HEK293 (cell line): ENCODE measurements around the gene ZNF521.

Experiments used
- CTCF ChIA-PET: fragments of 350-600 bp; formaldehyde crosslinking; extraction: SDS; loops from one replicate; lab custom pipeline; 2021; ENCODE audit warnings: antibody characterized with exemption; lab: Yijun Ruan, JAX
- POLR2A ChIA-PET: fragments of 300-600 bp; formaldehyde crosslinking; extraction: SDS; loops from one replicate; lab custom pipeline; 2020; ENCODE audit warnings: antibody characterized with exemption, inconsistent platforms; lab: Yijun Ruan, JAX
- H3K27ac ChIP-seq: fragments of 200-500 bp; sonication (Bioruptor generic); 2 replicates; pipeline ENCODE4 v1.5.1; 2014; ENCODE audit warnings: low read depth, low read length, control low read depth, inconsistent platforms; ENCODE audit errors: extremely low read depth
- H3K36me3 ChIP-seq, 2 experiments: fragments of 200-500 bp in 1 of 2; sonication (Bioruptor generic) in 1 of 2; 1 replicate in 1 of 2; 2 replicates in 1 of 2; pipeline ENCODE4 v1.5.1; 2014 to 2017; ENCODE audit warnings: inconsistent platforms in 2 of 2, low read length in 2 of 2; ENCODE audit not compliant: control insufficient read depth in 2 of 2, insufficient read depth in 1 of 2
- H3K4me1 ChIP-seq: fragments of 200-500 bp; sonication (Bioruptor generic); 2 replicates; pipeline ENCODE4 v1.5.1; 2014; ENCODE audit warnings: mild to moderate bottlenecking, low read length, inconsistent platforms; ENCODE audit not compliant: control insufficient read depth, insufficient read depth
- H3K4me3 ChIP-seq: 2 replicates; pipeline ENCODE4 v1.5.1; 2011; ENCODE audit warnings: low read depth, mild to moderate bottlenecking, control low read depth, low read length, moderate library complexity
- H3K9me3 ChIP-seq: fragments of 200-500 bp; sonication (Bioruptor generic); 2 replicates; pipeline ENCODE4 v1.5.1; 2014; ENCODE audit warnings: low read depth, low read length, inconsistent platforms; ENCODE audit not compliant: control insufficient read depth, insufficient read depth
- GLIS2 ChIP-seq: fragments of 450-650 bp; formaldehyde crosslinking; IDR thresholded peaks from 2 replicates; pipeline ENCODE4 v1.5.1; 2016; ENCODE audit warnings: missing biosample characterization, missing genetic modification characterization
- HOXA7 ChIP-seq: sonication (generic); formaldehyde crosslinking; IDR thresholded peaks from 2 replicates; pipeline ENCODE4 v1.8.1; 2022; ENCODE audit warnings: missing genetic modification reagents, borderline replicate concordance
- KLF8 ChIP-seq: fragments of 450-650 bp; formaldehyde crosslinking; IDR thresholded peaks from 2 replicates; pipeline ENCODE4 v1.5.1; 2016; ENCODE audit warnings: missing biosample characterization, missing genetic modification characterization
- YY2 ChIP-seq: fragments of 450-650 bp; formaldehyde crosslinking; IDR thresholded peaks from 2 replicates; pipeline ENCODE4 v1.5.1; 2016; ENCODE audit warnings: missing biosample characterization, missing genetic modification characterization
- ZFP3 ChIP-seq: fragments of 450-650 bp; formaldehyde crosslinking; IDR thresholded peaks from 2 replicates; pipeline ENCODE4 v1.5.1; 2016; ENCODE audit warnings: low read depth, missing biosample characterization, missing genetic modification characterization
- ZNF10 ChIP-seq: fragments of 450-650 bp; formaldehyde crosslinking; IDR thresholded peaks from 2 replicates; pipeline ENCODE4 v1.5.1; 2017; ENCODE audit warnings: missing biosample characterization, missing genetic modification characterization
- ZNF239 ChIP-seq: fragments of 450-650 bp; formaldehyde crosslinking; IDR thresholded peaks from 2 replicates; pipeline ENCODE4 v1.5.1; 2016; ENCODE audit warnings: missing biosample characterization, missing genetic modification characterization
- ZNF292 ChIP-seq: fragments of 450-650 bp; formaldehyde crosslinking; IDR thresholded peaks from 2 replicates; pipeline ENCODE4 v1.5.1; 2016; ENCODE audit warnings: low read depth, missing biosample characterization, missing genetic modification characterization, borderline replicate concordance
- ZNF324 ChIP-seq: fragments of 450-650 bp; formaldehyde crosslinking; IDR thresholded peaks from 2 replicates; pipeline ENCODE4 v1.5.1; 2016; ENCODE audit warnings: missing biosample characterization, missing genetic modification characterization
- ZNF354C ChIP-seq: fragments of 450-650 bp; formaldehyde crosslinking; IDR thresholded peaks from 2 replicates; pipeline ENCODE4 v1.5.1; 2016; ENCODE audit warnings: missing biosample characterization, missing genetic modification characterization, low read depth, borderline replicate concordance
- ZNF600 ChIP-seq: fragments of 450-650 bp; formaldehyde crosslinking; IDR thresholded peaks from 2 replicates; pipeline ENCODE4 v1.5.1; 2016; ENCODE audit warnings: missing biosample characterization, missing genetic modification characterization
- ZNF654 ChIP-seq: fragments of 450-650 bp; formaldehyde crosslinking; IDR thresholded peaks from 2 replicates; pipeline ENCODE4 v1.5.1; 2016; ENCODE audit warnings: low read depth, missing biosample characterization, missing genetic modification characterization
- ZNF791 ChIP-seq: fragments of 450-650 bp; formaldehyde crosslinking; IDR thresholded peaks from 2 replicates; pipeline ENCODE4 v1.5.1; 2016; ENCODE audit warnings: missing biosample characterization, missing genetic modification characterization
- ZXDB ChIP-seq: fragments of 450-650 bp; formaldehyde crosslinking; IDR thresholded peaks from 2 replicates; pipeline ENCODE4 v1.5.1; 2016; ENCODE audit warnings: missing biosample characterization, missing genetic modification characterization
- TF ChIP-seq, protein P1 (sequence below): fragments of 450-650 bp; formaldehyde crosslinking; IDR thresholded peaks from 2 replicates; pipeline ENCODE4 v1.5.1; 2016; ENCODE audit warnings: missing biosample characterization, missing genetic modification characterization
- TF ChIP-seq, protein P2 (sequence below): fragments of 450-650 bp; formaldehyde crosslinking; IDR thresholded peaks from 2 replicates; pipeline ENCODE4 v1.5.1; 2016; ENCODE audit warnings: missing biosample characterization, missing genetic modification characterization
- TF ChIP-seq, protein P3 (sequence below): fragments of 450-650 bp; formaldehyde crosslinking; IDR thresholded peaks from 2 replicates; pipeline ENCODE4 v1.5.1; 2017; ENCODE audit warnings: missing biosample characterization, missing genetic modification characterization
- TF ChIP-seq, protein P4 (sequence below): fragments of 450-650 bp; formaldehyde crosslinking; IDR thresholded peaks from 2 replicates; pipeline ENCODE4 v1.5.0; 2017; ENCODE audit warnings: missing biosample characterization, missing genetic modification characterization, borderline replicate concordance
- TF ChIP-seq, protein P5 (sequence below): fragments of 450-650 bp; formaldehyde crosslinking; IDR thresholded peaks from 2 replicates; pipeline ENCODE4 v1.5.1; 2016; ENCODE audit warnings: missing biosample characterization, missing genetic modification characterization

Gene ZNF521

DNA sequence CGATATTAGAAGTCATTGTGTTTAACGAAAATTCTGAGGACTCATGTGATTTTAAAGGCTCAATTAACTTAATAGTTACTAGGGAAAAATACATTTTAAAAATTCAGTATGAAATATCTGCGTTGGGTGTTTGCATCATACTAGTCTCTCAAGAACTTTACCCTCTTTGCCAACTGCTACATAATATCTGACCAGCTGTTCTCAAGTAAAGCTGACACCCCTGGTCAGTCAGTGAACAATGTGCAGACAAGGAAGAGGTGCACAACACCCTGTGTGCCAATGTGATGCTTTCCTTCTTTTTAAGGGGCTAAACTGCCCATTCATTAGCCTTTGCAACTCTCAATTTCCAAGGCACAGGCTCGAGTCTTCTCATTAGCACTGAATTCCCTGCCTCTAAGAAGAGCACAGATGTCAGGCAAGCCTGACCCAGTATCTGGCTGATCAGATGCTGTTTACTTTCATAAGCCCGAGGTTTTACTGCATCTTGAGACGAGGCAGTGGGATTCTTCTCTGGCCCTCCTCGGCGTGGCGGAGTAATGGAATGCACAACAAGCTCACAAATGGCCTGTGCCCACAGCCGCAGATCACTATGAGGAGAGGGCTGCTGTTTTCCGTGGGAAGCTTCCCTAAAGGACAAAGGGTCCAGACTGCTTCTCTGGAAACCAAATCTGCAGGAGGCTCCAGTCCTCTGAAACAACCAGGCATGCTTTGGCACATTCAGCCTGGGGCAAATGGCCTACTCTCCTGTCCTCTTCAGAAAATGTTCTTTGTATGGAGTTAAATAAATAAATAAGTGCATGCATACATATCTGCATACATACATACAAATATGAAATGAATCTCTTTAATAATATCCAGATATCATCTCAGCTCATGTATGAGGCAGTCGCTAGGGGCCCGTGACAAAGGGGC, 240.3 kb downstream of the ZNF521 start:
- no peaks in the 10 kb centered on the region for H3K9me3 ChIP-seq

More for the DNA sequence above, 240.3 kb downstream of the ZNF521 start:
- Histone ChIP-seq H3K4me1 (no peaks in the 10 kb centered on the region; the same call in 1 of the 2 replicates), H3K4me3 (no peak overlapping the region), H3K27ac (no peak overlapping the region), H3K36me3 (no peaks in the 10 kb centered on the region)
- TF ChIP-seq, protein P1, sequence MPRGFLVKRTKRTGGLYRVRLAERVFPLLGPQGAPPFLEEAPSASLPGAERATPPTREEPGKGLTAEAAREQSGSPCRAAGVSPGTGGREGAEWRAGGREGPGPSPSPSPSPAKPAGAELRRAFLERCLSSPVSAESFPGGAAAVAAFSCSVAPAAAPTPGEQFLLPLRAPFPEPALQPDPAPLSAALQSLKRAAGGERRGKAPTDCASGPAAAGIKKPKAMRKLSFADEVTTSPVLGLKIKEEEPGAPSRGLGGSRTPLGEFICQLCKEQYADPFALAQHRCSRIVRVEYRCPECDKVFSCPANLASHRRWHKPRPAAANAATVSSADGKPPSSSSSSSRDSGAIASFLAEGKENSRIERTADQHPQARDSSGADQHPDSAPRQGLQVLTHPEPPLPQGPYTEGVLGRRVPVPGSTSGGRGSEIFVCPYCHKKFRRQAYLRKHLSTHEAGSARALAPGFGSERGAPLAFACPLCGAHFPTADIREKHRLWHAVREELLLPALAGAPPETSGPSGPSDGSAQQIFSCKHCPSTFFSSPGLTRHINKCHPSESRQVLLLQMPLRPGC (tag by site-specific recombination), result no peak
- TF ChIP-seq ZNF239 (tag by site-specific recombination) (no peak), ZNF354C (tag by site-specific recombination) (no peak), ZNF654 (tag by site-specific recombination) (no peak), ZNF600 (tag by site-specific recombination) (no peak), ZNF10 (tag by site-specific recombination) (no peak), KLF8 (tag by site-specific recombination) (no peak), ZNF791 (tag by site-specific recombination) (no peak), YY2 (no peak), ZXDB (tag by site-specific recombination) (no peak), ZNF292 (tag by site-specific recombination) (no peak), HOXA7 (no peak), ZFP3 (tag by site-specific recombination) (no peak), ZNF324 (tag by site-specific recombination) (no peak), GLIS2 (no peak)
- TF ChIP-seq, protein P2, sequence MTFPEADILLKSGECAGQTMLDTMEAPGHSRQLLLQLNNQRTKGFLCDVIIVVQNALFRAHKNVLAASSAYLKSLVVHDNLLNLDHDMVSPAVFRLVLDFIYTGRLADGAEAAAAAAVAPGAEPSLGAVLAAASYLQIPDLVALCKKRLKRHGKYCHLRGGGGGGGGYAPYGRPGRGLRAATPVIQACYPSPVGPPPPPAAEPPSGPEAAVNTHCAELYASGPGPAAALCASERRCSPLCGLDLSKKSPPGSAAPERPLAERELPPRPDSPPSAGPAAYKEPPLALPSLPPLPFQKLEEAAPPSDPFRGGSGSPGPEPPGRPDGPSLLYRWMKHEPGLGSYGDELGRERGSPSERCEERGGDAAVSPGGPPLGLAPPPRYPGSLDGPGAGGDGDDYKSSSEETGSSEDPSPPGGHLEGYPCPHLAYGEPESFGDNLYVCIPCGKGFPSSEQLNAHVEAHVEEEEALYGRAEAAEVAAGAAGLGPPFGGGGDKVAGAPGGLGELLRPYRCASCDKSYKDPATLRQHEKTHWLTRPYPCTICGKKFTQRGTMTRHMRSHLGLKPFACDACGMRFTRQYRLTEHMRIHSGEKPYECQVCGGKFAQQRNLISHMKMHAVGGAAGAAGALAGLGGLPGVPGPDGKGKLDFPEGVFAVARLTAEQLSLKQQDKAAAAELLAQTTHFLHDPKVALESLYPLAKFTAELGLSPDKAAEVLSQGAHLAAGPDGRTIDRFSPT (tag by site-specific recombination), result no peak
- TF ChIP-seq, protein P3, sequence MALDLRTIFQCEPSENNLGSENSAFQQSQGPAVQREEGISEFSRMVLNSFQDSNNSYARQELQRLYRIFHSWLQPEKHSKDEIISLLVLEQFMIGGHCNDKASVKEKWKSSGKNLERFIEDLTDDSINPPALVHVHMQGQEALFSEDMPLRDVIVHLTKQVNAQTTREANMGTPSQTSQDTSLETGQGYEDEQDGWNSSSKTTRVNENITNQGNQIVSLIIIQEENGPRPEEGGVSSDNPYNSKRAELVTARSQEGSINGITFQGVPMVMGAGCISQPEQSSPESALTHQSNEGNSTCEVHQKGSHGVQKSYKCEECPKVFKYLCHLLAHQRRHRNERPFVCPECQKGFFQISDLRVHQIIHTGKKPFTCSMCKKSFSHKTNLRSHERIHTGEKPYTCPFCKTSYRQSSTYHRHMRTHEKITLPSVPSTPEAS (tag by site-specific recombination), result no peak
- TF ChIP-seq, protein P4, sequence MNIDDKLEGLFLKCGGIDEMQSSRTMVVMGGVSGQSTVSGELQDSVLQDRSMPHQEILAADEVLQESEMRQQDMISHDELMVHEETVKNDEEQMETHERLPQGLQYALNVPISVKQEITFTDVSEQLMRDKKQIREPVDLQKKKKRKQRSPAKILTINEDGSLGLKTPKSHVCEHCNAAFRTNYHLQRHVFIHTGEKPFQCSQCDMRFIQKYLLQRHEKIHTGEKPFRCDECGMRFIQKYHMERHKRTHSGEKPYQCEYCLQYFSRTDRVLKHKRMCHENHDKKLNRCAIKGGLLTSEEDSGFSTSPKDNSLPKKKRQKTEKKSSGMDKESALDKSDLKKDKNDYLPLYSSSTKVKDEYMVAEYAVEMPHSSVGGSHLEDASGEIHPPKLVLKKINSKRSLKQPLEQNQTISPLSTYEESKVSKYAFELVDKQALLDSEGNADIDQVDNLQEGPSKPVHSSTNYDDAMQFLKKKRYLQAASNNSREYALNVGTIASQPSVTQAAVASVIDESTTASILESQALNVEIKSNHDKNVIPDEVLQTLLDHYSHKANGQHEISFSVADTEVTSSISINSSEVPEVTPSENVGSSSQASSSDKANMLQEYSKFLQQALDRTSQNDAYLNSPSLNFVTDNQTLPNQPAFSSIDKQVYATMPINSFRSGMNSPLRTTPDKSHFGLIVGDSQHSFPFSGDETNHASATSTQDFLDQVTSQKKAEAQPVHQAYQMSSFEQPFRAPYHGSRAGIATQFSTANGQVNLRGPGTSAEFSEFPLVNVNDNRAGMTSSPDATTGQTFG (tag by site-specific recombination), result no peak
- TF ChIP-seq, protein P5, sequence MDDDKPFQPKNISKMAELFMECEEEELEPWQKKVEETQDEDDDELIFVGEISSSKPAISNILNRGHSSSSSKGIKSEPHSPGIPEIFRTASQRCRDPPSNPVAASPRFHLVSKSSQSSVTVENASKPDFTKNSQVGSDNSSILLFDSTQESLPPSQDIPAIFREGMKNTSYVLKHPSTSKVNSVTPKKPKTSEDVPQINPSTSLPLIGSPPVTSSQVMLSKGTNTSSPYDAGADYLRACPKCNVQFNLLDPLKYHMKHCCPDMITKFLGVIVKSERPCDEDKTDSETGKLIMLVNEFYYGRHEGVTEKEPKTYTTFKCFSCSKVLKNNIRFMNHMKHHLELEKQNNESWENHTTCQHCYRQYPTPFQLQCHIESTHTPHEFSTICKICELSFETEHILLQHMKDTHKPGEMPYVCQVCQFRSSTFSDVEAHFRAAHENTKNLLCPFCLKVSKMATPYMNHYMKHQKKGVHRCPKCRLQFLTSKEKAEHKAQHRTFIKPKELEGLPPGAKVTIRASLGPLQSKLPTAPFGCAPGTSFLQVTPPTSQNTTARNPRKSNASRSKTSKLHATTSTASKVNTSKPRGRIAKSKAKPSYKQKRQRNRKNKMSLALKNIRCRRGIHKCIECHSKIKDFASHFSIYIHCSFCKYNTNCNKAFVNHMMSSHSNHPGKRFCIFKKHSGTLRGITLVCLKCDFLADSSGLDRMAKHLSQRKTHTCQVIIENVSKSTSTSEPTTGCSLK (tag by site-specific recombination), result no peak
- POLR2A ChIA-PET, result no interaction called here
- CTCF ChIA-PET, result no interaction called here
